BLaER1 treated with 17β-estradiol and CSF1 and Interleukin-3, amounts not matched to agents 10 nM and 100 nM (cell line): ENCODE results near the gene CIART.
A peak's percentile ranks its signal among the peaks of the same experiment; 100 is the strongest.

Experiments used
- H3K27ac ChIP-seq, 11 experiments: shearing (Covaris generic); formaldehyde crosslinking; 2 replicates each; pipeline ENCODE4 v1.8.1; 2022
- H3K27me3 ChIP-seq, 11 experiments: shearing (Covaris generic); formaldehyde crosslinking; 2 replicates each; pipeline ENCODE4 v1.8.1; 2022
- H3K36me3 ChIP-seq, 11 experiments: shearing (Covaris generic); formaldehyde crosslinking; 2 replicates each; pipeline ENCODE4 v1.8.1; 2022
- H3K4me1 ChIP-seq, 10 experiments: shearing (Covaris generic); formaldehyde crosslinking; 2 replicates each; pipeline ENCODE4 v1.8.1; 2022
- H3K4me2 ChIP-seq, 11 experiments: shearing (Covaris generic); formaldehyde crosslinking; 2 replicates each; pipeline ENCODE4 v1.8.1; 2022
- H3K4me3 ChIP-seq, 10 experiments: shearing (Covaris generic); formaldehyde crosslinking; 2 replicates each; pipeline ENCODE4 v1.8.1; 2022
- H3K9ac ChIP-seq, 11 experiments: shearing (Covaris generic); formaldehyde crosslinking; 2 replicates each; pipeline ENCODE4 v1.8.1; 2022
- H3K9me3 ChIP-seq, 11 experiments: shearing (Covaris generic); formaldehyde crosslinking; replicated peaks in 1 of 11; 2 replicates each; pipeline ENCODE4 v1.8.1; 2022
- H4K20me1 ChIP-seq, 11 experiments: shearing (Covaris generic); formaldehyde crosslinking; 2 replicates each; pipeline ENCODE4 v1.8.1; 2022
- Cebpa-rat ChIP-seq, 11 experiments: shearing (Covaris generic); IDR thresholded peaks; 2 replicates each; pipeline ENCODE4 v1.8.1; 2022

CIART gene

GRCh38 chr1:150268705-150269403 lies 13.5 kb upstream of the CIART start, which contains the start of gene APH1A:
TSS of gene APH1A (minus strand) at chr1:150269016. CDS start at chr1:150268810, 206 bp downstream.
- peak within 1 kb of the TSS; percentile 86 to 99 (median 90) for H3K4me3 ChIP-seq

DNA sequence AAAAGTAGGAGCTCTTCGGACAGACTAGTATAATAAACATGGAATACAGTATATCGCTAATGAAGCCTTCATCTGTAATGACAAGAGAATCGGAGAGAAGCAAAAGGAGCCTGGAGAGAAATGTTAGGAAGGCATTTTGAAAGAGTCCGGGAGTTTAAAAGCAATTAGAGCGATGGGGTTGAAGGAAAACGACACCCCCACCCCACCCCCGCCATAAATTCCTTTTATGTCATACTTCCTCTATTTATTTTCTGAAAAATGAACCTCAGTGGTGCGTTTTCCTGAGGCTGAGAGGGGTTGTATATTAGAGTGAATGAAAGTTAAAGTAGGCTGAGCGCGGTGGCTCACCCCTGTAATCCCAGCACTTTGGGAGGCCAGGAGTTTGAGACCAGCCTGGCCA lies 12.9 kb upstream of the CIART start:
- Histone ChIP-seq H3K4me3 (peak overlapping the region; percentile 86 to 99 (median 90)), H3K4me1 (peaks cover 46 to 72% (median 52%) of the 10 kb centered on the region in 10 experiments), H4K20me1 (peaks cover 0 to 24% (median 19%) of the 10 kb centered on the region in 11 experiments; a peak in 12 of 22 replicates), H3K9ac (peak overlapping the region; percentile 89 to 98 (median 94)), H3K27me3 (no peaks in the 10 kb centered on the region), H3K9me3 (no peaks in the 10 kb centered on the region), H3K36me3 (peaks cover 27 to 31% (median 31%) of the 10 kb centered on the region in 11 experiments), H3K27ac (peak overlapping the region; percentile 72 to 95 (median 91)), H3K4me2 (peak overlapping the region; percentile 73 to 99 (median 94))
- TF ChIP-seq Cebpa-rat (IDR thresholded peaks at IDR 0.05) = no peak

More at GRCh38 chr1:150268705-150269403, 13.5 kb upstream of the CIART start, which contains the start of gene APH1A:
- H3K4me2 ChIP-seq = peak within 1 kb of the TSS; percentile 80 to 99 (median 96)
- no peak for TF ChIP-seq Cebpa-rat (IDR thresholded peaks at IDR 0.05)
- H3K9me3 ChIP-seq = no peaks in the 10 kb centered on the region
- peak within 1 kb of the TSS; percentile 89 to 98 (median 94) for H3K9ac ChIP-seq
- H3K27ac ChIP-seq = peak within 1 kb of the TSS; percentile 87 to 95 (median 91)
- peaks cover 32 to 37% (median 35%) of the 10 kb centered on the region in 11 experiments for H3K36me3 ChIP-seq
- peaks cover 0 to 24% (median 19%) of the 10 kb centered on the region in 11 experiments; a peak in 12 of 22 replicates for H4K20me1 ChIP-seq
- H3K4me1 ChIP-seq = peaks cover 46 to 70% (median 52%) of the 10 kb centered on the region in 10 experiments
- no peaks in the 10 kb centered on the region for H3K27me3 ChIP-seq

GRCh38 chr1:150271291-150271959 lies 10.9 kb upstream of the CIART start:
- Histone ChIP-seq H3K9me3 (no peaks in the 10 kb centered on the region), H3K9ac (peak overlapping the region in 2 of 11 experiments; percentile 55 to 74; a peak in 1 of 22 replicates), H3K27ac (peak overlapping the region in 8 of 11 experiments; percentile 1 to 73 (median 62); a peak in 8 of 22 replicates), H3K36me3 (peaks cover 8 to 15% (median 11%) of the 10 kb centered on the region in 11 experiments), H3K4me2 (peak overlapping the region; percentile 71 to 93 (median 80); a peak in 20 of 22 replicates), H3K4me3 (0 out of 20 replicates have a peak overlapping the region, but pooled peaks of 1 of the 10 experiments have one; percentile 26), H3K27me3 (no peaks in the 10 kb centered on the region), H4K20me1 (peaks cover 0 to 12% (median 9%) of the 10 kb centered on the region in 11 experiments; a peak in 11 of 22 replicates), H3K4me1 (peaks cover 46 to 59% (median 51%) of the 10 kb centered on the region in 10 experiments)
- TF ChIP-seq Cebpa-rat (IDR thresholded peaks at IDR 0.05) = no peak

- Histone ChIP-seq H3K9ac (peak overlapping the region in 6 of 11 experiments; percentile 19 to 73 (median 58); a peak in 9 of 22 replicates), H4K20me1 (no peaks in the 10 kb centered on the region), H3K4me2 (peak overlapping the region; percentile 71 to 93 (median 80)), H3K36me3 (0 out of 22 replicates have a peak, but pooled peaks cover 0 to 7% (median 0%) of the 10 kb centered on the region in 11 experiments), H3K4me3 (peak overlapping the region in 2 of 10 experiments; percentile 24 to 30; a peak in 3 of 20 replicates), H3K4me1 (peaks cover 33 to 44% (median 37%) of the 10 kb centered on the region in 10 experiments), H3K9me3 (no peaks in the 10 kb centered on the region), H3K27ac (peak overlapping the region in 9 of 11 experiments; percentile 1 to 73 (median 60); a peak in 11 of 22 replicates), H3K27me3 (no peaks in the 10 kb centered on the region)
- no peak for TF ChIP-seq Cebpa-rat (IDR thresholded peaks at IDR 0.05)
Measured at GRCh38 chr1:150273311-150273710, 9.0 kb upstream of the CIART start.

DNA sequence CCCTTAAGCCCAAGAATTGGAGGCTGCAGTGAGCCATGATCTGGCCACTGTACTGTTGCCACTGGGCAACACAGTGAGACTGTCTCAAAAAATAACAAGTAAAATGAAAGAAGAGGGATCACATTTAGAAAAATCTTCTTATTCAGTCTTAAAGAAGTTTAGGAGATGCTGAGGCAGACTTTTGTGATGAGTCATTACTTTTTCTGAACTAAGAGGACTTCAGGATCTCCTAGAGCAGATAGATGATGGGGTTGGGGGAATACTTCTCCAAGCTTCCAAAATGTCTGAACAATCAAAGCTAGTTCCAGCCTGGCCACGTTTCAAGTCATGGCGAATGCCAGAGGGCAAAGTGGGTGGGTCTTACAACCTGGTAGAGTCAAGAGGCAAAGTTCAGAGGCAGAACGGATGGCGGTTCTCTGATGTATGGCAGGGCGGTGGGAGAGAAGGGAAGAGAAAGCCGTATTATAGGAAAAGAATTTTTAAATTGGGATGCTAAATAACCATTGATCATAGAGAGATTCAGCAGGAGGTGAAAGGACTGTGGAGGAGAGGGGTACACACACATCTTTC lies 2.1 kb upstream of the CIART start:
- Histone ChIP-seq H3K9me3 (peaks cover 0 to 4% (median 0%) of the 10 kb centered on the region in 11 experiments; a peak in 1 of 22 replicates), H3K9ac (peak overlapping the region in 1 of 11 experiments; percentile 11; a peak in 1 of 22 replicates), H4K20me1 (no peaks in the 10 kb centered on the region), H3K27me3 (peaks cover 7 to 17% (median 12%) of the 10 kb centered on the region in 11 experiments; a peak in 18 of 22 replicates), H3K4me3 (no peak overlapping the region), H3K36me3 (0 out of 22 replicates have a peak, but pooled peaks cover 0 to 7% (median 0%) of the 10 kb centered on the region in 11 experiments), H3K27ac (no peak overlapping the region), H3K4me1 (peaks cover 7 to 13% (median 9%) of the 10 kb centered on the region in 10 experiments; a peak in 16 of 20 replicates), H3K4me2 (no peak overlapping the region)
- no peak for TF ChIP-seq Cebpa-rat (IDR thresholded peaks at IDR 0.05)

- H4K20me1 ChIP-seq = no peaks in the 10 kb centered on the region
- TF ChIP-seq Cebpa-rat (IDR thresholded peaks at IDR 0.05) = no peak
- peaks cover 7 to 13% (median 9%) of the 10 kb centered on the region in 10 experiments; a peak in 16 of 20 replicates for H3K4me1 ChIP-seq
- H3K27me3 ChIP-seq = peaks cover 7 to 17% (median 12%) of the 10 kb centered on the region in 11 experiments; a peak in 18 of 22 replicates
- H3K36me3 ChIP-seq = 0 out of 22 replicates have a peak, but pooled peaks cover 0 to 4% (median 0%) of the 10 kb centered on the region in 11 experiments
- H3K27ac ChIP-seq = peak overlapping the region in 8 of 11 experiments; percentile 6 to 47 (median 34); a peak in 9 of 22 replicates
- peaks cover 0 to 4% (median 0%) of the 10 kb centered on the region in 11 experiments; a peak in 1 of 22 replicates for H3K9me3 ChIP-seq
- peak overlapping the region in 9 of 10 experiments; percentile 1 to 56 (median 38); a peak in 15 of 20 replicates for H3K4me3 ChIP-seq
- peak overlapping the region; percentile 48 to 85 (median 73) for H3K4me2 ChIP-seq
- H3K9ac ChIP-seq = peak overlapping the region; percentile 8 to 73 (median 62); a peak in 20 of 22 replicates
Measured at GRCh38 chr1:150281221-150281757, 1.1 kb upstream of the CIART start.

- no peak overlapping the region for H3K4me2 ChIP-seq
- H3K4me1 ChIP-seq = peaks cover 7 to 13% (median 9%) of the 10 kb centered on the region in 10 experiments; a peak in 16 of 20 replicates
- no peaks in the 10 kb centered on the region for H4K20me1 ChIP-seq
- no peak overlapping the region for H3K9ac ChIP-seq
- H3K9me3 ChIP-seq = peaks cover 0 to 4% (median 0%) of the 10 kb centered on the region in 11 experiments; a peak in 1 of 22 replicates
- H3K27ac ChIP-seq = no peak overlapping the region
- no peak for TF ChIP-seq Cebpa-rat (IDR thresholded peaks at IDR 0.05)
- H3K27me3 ChIP-seq = peaks cover 7 to 17% (median 12%) of the 10 kb centered on the region in 11 experiments; a peak in 18 of 22 replicates
- no peak overlapping the region for H3K4me3 ChIP-seq
- H3K36me3 ChIP-seq = no peaks in the 10 kb centered on the region
Measured at GRCh38 chr1:150282558-150282958, 204 bp downstream of the CIART start.

DNA sequence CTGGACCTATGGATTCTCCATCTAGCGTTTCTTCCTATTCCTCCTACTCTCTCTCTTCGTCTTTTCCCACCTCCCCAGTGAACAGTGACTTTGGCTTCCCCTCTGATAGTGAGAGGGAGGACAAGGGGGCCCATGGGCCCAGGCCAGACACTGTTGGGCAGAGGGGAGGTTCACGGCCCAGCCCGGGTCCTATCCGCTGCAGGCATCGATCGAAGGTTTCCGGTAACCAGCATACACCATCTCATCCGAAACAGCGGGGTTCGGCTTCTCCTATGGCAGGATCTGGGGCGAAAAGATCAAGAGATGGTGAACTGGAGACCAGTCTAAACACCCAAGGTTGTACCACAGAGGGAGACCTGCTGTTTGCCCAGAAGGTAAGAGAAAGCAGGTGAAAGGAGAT lies 906 bp downstream of the CIART start:
- Histone ChIP-seq H3K4me2 (no peak overlapping the region), H3K36me3 (no peaks in the 10 kb centered on the region), H3K27ac (no peak overlapping the region), H3K4me3 (no peak overlapping the region), H3K9me3 (peaks cover 0 to 4% (median 0%) of the 10 kb centered on the region in 11 experiments; a peak in 1 of 22 replicates), H3K9ac (no peak overlapping the region), H3K27me3 (peaks cover 7 to 17% (median 12%) of the 10 kb centered on the region in 11 experiments; a peak in 18 of 22 replicates), H4K20me1 (no peaks in the 10 kb centered on the region), H3K4me1 (peaks cover 7 to 13% (median 9%) of the 10 kb centered on the region in 10 experiments; a peak in 16 of 20 replicates)
- no peak for TF ChIP-seq Cebpa-rat (IDR thresholded peaks at IDR 0.05)
